Measurements from ENCODE around the gene NCBP3.

Gene NCBP3

GRCh38 chr17:3815925-3816324 lies 30.1 kb downstream of the NCBP3 start:
- no peaks in the 10 kb centered on the region for H3F3A ChIP-seq (ENCODE audit: insufficient read depth, low read length)
- H3K4me2 ChIP-seq (ENCODE audit: low read length) = no peak overlapping the region
- peaks cover 9% of the 10 kb centered on the region for H3K4me1 ChIP-seq (ENCODE audit: insufficient read depth, low read length, severe bottlenecking)
- no peak overlapping the region for H3K27ac ChIP-seq (ENCODE audit: low read depth, low read length, poor library complexity, severe bottlenecking)
- no peaks in the 10 kb centered on the region for H3K27me3 ChIP-seq (ENCODE audit: insufficient read depth, low read length)
- H3K9me3 ChIP-seq (ENCODE audit: low read length) = no peaks in the 10 kb centered on the region
- H4K20me1 ChIP-seq (ENCODE audit: insufficient read depth, low read length) = no peaks in the 10 kb centered on the region
- H3K9me2 ChIP-seq (ENCODE audit: low read depth, low read length) = no peaks in the 10 kb centered on the region
- H3K4me3 ChIP-seq (ENCODE audit: low read depth, low read length, poor library complexity, severe bottlenecking) = no peak overlapping the region
- H3K79me2 ChIP-seq (ENCODE audit: insufficient read depth, low read length) = no peaks in the 10 kb centered on the region
- no peak overlapping the region for H3K9ac ChIP-seq (ENCODE audit: low read length)
- no peak overlapping the region for H2AFZ ChIP-seq (ENCODE audit: low read length)
- TF ChIP-seq, protein P1, sequence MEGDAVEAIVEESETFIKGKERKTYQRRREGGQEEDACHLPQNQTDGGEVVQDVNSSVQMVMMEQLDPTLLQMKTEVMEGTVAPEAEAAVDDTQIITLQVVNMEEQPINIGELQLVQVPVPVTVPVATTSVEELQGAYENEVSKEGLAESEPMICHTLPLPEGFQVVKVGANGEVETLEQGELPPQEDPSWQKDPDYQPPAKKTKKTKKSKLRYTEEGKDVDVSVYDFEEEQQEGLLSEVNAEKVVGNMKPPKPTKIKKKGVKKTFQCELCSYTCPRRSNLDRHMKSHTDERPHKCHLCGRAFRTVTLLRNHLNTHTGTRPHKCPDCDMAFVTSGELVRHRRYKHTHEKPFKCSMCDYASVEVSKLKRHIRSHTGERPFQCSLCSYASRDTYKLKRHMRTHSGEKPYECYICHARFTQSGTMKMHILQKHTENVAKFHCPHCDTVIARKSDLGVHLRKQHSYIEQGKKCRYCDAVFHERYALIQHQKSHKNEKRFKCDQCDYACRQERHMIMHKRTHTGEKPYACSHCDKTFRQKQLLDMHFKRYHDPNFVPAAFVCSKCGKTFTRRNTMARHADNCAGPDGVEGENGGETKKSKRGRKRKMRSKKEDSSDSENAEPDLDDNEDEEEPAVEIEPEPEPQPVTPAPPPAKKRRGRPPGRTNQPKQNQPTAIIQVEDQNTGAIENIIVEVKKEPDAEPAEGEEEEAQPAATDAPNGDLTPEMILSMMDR (IDR thresholded peaks at IDR 0.05; ENCODE audit: low read length) = no peak
- TF ChIP-seq EZH2 (IDR thresholded peaks at IDR 0.05; ENCODE audit: borderline replicate concordance, low read length) = no peak
- peaks cover 86% of the 10 kb centered on the region for H3K36me3 ChIP-seq (ENCODE audit: insufficient read depth, low read length)

DNA sequence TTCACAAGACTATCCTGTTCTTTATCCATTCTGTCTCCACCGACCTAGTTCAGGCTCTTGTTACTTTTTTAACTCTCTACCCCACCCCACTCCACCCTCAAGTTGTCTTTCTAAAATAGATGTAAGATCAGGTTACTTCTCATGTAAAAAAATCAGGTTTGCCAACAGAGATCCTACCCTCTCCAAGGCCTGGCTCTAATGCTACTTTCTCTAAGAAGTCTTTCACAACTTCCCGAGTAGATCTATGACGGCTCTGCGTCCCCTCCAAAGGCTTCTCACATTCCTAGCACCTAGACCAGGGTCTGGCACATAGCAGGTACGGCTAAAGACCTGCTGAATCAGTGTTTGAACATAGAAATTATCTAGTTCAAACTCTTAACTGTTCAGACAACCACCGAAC lies 30.9 kb downstream of the NCBP3 start:
- Histone ChIP-seq H3F3A (ENCODE audit: insufficient read depth, low read length) (no peaks in the 10 kb centered on the region), H3K79me2 (ENCODE audit: insufficient read depth, low read length) (no peaks in the 10 kb centered on the region), H3K36me3 (ENCODE audit: insufficient read depth, low read length) (peaks cover 86% of the 10 kb centered on the region), H3K9me3 (ENCODE audit: low read length) (no peaks in the 10 kb centered on the region), H3K4me2 (ENCODE audit: low read length) (no peak overlapping the region), H2AFZ (ENCODE audit: low read length) (no peak overlapping the region), H3K9ac (ENCODE audit: low read length) (no peak overlapping the region), H3K4me1 (ENCODE audit: insufficient read depth, low read length, severe bottlenecking) (peaks cover 17% of the 10 kb centered on the region), H4K20me1 (ENCODE audit: insufficient read depth, low read length) (no peaks in the 10 kb centered on the region), H3K27me3 (ENCODE audit: insufficient read depth, low read length) (no peaks in the 10 kb centered on the region), H3K4me3 (ENCODE audit: low read depth, low read length, poor library complexity, severe bottlenecking) (no peak overlapping the region), H3K9me2 (ENCODE audit: low read depth, low read length) (no peaks in the 10 kb centered on the region), H3K27ac (ENCODE audit: low read depth, low read length, poor library complexity, severe bottlenecking) (no peak overlapping the region)
- TF ChIP-seq EZH2 (IDR thresholded peaks at IDR 0.05; ENCODE audit: borderline replicate concordance, low read length) = no peak
- TF ChIP-seq, protein P1 (IDR thresholded peaks at IDR 0.05; ENCODE audit: low read length) = no peak

DNA sequence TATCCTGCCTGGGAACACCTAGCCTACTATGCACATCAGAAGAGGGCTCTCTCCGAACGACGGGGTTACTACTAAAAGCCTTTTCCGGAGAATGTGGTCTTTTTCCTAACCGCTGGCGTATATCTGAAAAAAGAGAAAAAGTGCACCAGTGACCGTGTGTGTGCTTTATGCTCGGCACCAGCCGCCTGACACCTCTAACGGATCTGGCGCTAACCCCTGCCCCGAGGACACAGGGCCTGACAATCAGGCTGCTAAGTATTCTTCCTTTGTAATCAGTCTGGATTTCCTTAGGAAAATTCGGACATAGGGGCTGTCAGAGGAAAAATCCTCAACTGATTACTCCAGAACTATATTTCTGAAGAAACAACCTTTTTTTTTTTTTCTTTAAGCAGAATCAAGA lies 31.7 kb downstream of the NCBP3 start:
- Histone ChIP-seq H3K9ac (ENCODE audit: low read length) (no peak overlapping the region), H3K4me1 (ENCODE audit: insufficient read depth, low read length, severe bottlenecking) (peaks cover 19% of the 10 kb centered on the region), H3K9me2 (ENCODE audit: low read depth, low read length) (no peaks in the 10 kb centered on the region), H3K79me2 (ENCODE audit: insufficient read depth, low read length) (no peaks in the 10 kb centered on the region), H3K9me3 (ENCODE audit: low read length) (no peaks in the 10 kb centered on the region), H3K4me2 (ENCODE audit: low read length) (no peak overlapping the region), H4K20me1 (ENCODE audit: insufficient read depth, low read length) (no peaks in the 10 kb centered on the region), H3K4me3 (ENCODE audit: low read depth, low read length, poor library complexity, severe bottlenecking) (no peak overlapping the region), H3K27me3 (ENCODE audit: insufficient read depth, low read length) (no peaks in the 10 kb centered on the region), H3K36me3 (ENCODE audit: insufficient read depth, low read length) (peaks cover 87% of the 10 kb centered on the region), H3F3A (ENCODE audit: insufficient read depth, low read length) (no peaks in the 10 kb centered on the region), H3K27ac (ENCODE audit: low read depth, low read length, poor library complexity, severe bottlenecking) (no peak overlapping the region), H2AFZ (ENCODE audit: low read length) (no peak overlapping the region)
- TF ChIP-seq, protein P1 (IDR thresholded peaks at IDR 0.05; ENCODE audit: low read length) = no peak
- no peak for TF ChIP-seq EZH2 (IDR thresholded peaks at IDR 0.05; ENCODE audit: borderline replicate concordance, low read length)

Measured in OCI-LY1 (cell line).